GM18520 (cell line): ENCODE data around the gene SIPA1L2.

Experiments used
- ATAC-seq: cut with Tn5 transposase; IDR thresholded peaks from one replicate; pipeline ENCODE4 v1.9.1; 2021; ENCODE audit not compliant: unreplicated experiment

SIPA1L2 gene

GRCh38 chr1:232630047-232630893 lies at the start of gene SIPA1L2:
SIPA1L2 (minus strand) TSS chr1:232630133; CDS start chr1:232515339, 114,794 bp downstream.
- peak; percentile 93 for ATAC-seq

GRCh38 chr1:232678185-232678886 lies 48.4 kb upstream of the SIPA1L2 start:
- no peak for ATAC-seq

GRCh38 chr1:232676307-232676706 lies 46.4 kb upstream of the SIPA1L2 start:
- ATAC-seq = no peak

GRCh38 chr1:232675898-232676297 lies 46.0 kb upstream of the SIPA1L2 start:
- ATAC-seq = no peak

- no peak for ATAC-seq
These were observed 45.3 kb upstream of the SIPA1L2 start for GRCh38 chr1:232675260-232675659.

GRCh38 chr1:232673256-232673655 lies 43.3 kb upstream of the SIPA1L2 start:
- ATAC-seq = no peak

GRCh38 chr1:232669981-232670747 lies 40.2 kb upstream of the SIPA1L2 start:
- ATAC-seq = no peak

GRCh38 chr1:232667778-232668165 lies 37.8 kb upstream of the SIPA1L2 start:
- no peak for ATAC-seq

GRCh38 chr1:232667094-232667777 lies 37.3 kb upstream of the SIPA1L2 start:
- ATAC-seq = no peak

GRCh38 chr1:232664844-232665777 lies 35.2 kb upstream of the SIPA1L2 start:
- ATAC-seq = no peak

GRCh38 chr1:232662910-232663309 lies 33.0 kb upstream of the SIPA1L2 start:
- no peak for ATAC-seq

GRCh38 chr1:232658386-232658785 lies 28.5 kb upstream of the SIPA1L2 start:
- ATAC-seq = no peak

GRCh38 chr1:232657426-232658005 lies 27.6 kb upstream of the SIPA1L2 start:
- no peak for ATAC-seq

GRCh38 chr1:232655746-232656085 lies 25.8 kb upstream of the SIPA1L2 start:
- ATAC-seq = no peak

- ATAC-seq = peak; percentile 70
These were observed 25.3 kb upstream of the SIPA1L2 start for GRCh38 chr1:232655028-232655745.

- ATAC-seq = no peak
These were observed 23.9 kb upstream of the SIPA1L2 start for GRCh38 chr1:232653789-232654188.

GRCh38 chr1:232650845-232651244 lies 20.9 kb upstream of the SIPA1L2 start:
- ATAC-seq = no peak

- no peak for ATAC-seq
These were observed 20.5 kb upstream of the SIPA1L2 start for GRCh38 chr1:232650418-232650817.

GRCh38 chr1:232648316-232648715 lies 18.4 kb upstream of the SIPA1L2 start:
- no peak for ATAC-seq
